NCI-H774 (cell line): ENCODE results near the gene ITGB5.
"Not testable (repeated sequence)": the region's sequence is repeated elsewhere in the genome, so short reads cannot be mapped to it uniquely, and the experiment has no call there.

ENCODE experiments used
- DNase-seq: peaks from one replicate; lab custom pipeline; 2025; lab: John Stamatoyannopoulos, UW

The ITGB5 gene

GRCh38 chr3:124770336-124771082, 116.7 kb downstream of the ITGB5 start:
- DNase-seq, result no peak

DNA sequence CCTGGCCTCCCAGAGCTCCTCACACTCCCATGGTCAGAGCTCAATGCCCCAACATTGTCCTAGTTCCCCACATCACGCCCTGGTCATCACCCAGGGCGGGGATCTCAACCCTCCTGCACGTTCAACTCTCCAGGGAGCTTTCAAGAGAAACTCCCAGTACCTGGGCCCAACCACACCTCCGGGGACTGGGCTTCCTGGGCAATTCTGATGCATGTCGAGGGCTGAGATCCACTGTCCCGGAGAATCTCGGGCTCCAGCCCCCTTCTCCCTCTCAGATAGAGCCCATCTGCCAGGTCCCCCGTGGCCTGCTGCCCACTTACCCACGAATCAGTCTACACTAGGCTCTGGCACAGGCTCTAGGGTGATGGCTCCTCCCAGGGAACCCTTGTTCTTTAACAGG, 117.7 kb downstream of the ITGB5 start:
- DNase-seq, result no peak

DNA sequence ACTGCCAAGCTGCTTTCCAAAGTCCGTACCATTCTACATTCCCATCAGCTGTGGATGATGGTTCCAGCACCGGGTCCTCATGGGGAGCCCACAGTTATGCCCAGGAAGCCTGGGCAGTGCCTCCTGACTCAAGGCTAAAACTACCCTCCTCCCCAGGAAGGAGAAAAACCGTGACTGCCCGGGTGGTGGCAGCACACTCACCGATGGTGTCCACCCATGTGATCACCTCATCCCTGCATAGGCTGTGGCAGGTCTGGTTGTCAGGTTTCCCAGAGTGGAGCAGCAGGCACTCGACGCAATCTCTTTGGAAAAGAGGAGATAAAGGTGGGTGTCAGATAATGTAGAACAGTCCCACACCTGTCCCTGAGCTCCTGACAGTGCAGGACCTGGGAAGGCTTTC, 118.4 kb downstream of the ITGB5 start:
- no peak for DNase-seq

DNA sequence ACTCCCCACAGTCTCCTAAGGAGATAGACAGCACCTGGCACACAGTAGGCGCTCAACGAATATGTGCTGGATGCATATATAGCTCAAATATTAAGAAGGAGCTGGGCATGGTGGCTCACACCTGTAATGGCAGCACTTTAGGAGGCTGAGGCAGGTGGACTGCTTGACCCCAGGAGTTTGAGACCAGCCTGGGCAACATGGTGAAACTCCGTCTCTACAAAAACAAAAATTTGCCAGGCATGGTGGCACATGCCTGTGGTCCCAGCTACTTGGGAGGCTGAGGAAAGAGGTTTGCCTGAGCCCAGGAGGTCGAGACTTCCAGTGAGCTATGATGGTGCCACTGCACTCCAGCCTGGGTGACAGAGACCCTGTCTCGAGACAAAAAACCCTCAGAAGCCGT, 119.5 kb downstream of the ITGB5 start:
- no peak for DNase-seq

DNA sequence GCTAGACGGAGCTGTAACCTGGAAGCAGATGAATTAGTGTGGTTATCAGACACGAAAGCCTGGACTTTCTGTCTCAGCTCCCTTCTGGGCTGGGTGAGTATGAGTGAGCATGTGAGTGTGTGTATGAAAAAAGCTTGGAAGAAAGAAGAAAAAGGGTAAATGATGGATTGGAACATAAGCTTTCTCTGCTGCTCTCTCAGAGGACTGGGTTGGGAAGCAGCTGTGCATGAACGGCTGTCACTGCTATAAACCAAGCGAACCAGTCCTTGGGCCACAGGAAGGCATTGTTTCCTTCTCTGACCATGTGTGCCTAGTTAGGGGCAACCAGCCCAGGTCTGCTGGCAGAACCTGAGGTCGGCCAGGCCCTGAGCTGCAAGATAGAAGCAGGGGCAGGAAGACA, 119.9 kb downstream of the ITGB5 start:
- DNase-seq, result no peak

- DNase-seq, result no peak
These were observed 120.8 kb downstream of the ITGB5 start for GRCh38 chr3:124766113-124767095.

GRCh38 chr3:124765197-124765840, 121.8 kb downstream of the ITGB5 start:
- DNase-seq, result no peak

DNA sequence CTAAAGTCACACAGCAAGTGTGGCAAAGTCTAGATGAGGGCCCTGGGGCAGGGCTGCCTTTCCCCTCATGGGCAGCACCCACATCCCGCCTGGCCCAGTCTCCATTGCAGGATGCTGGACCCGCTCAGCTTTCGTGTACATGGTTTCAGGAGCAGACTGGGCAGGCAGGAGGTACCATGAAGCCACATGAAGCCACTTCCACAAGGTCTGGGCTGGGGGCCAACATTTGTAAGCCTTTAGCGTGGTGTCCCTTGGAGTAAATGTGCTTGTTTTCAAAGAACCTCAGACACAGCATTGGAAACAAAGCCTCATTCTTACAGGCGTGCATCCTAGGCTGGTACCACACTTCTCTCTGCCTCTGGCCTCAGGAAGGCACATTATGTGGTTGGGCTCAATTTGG, 122.4 kb downstream of the ITGB5 start:
- no peak for DNase-seq

GRCh38 chr3:124763644-124764358, 123.4 kb downstream of the ITGB5 start:
- DNase-seq, result no peak

DNA sequence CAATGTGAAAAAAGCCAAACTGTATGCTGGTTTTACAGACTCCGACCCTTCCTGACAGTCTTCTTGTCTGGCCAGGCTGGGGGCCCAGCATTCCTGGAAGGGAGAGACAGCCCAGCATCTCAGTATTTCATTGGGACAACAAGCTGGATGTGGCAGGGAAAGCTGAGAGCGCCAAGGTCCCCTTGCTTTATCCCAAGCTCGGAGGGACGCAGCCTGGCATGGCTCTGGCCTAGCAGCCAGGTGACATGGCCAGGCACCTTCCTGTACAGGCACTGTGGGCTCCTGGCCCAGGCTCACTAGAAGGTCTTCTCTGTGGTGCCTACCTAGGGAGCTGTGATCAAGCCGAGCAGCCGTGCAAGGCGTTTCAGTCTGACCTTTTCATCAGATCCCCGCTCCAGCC, 124.0 kb downstream of the ITGB5 start:
- no peak for DNase-seq

DNA sequence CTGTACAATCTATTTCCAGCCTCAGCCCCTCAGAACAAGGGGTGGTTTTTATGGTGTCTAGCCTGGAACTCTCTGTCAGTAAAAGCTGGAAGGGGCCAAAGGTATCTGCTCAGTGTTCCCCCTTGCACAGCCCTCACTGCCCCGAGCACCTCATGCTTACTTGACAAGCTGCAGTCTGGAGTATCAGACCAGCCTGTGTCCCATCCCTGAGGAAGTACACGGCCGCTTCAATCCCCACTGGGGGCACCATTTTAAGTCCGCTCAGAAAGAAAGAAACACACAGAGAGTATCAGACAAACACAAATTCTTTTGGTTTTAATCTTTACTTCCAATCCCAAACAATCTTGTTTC, 124.5 kb downstream of the ITGB5 start:
- DNase-seq, result no peak

DNA sequence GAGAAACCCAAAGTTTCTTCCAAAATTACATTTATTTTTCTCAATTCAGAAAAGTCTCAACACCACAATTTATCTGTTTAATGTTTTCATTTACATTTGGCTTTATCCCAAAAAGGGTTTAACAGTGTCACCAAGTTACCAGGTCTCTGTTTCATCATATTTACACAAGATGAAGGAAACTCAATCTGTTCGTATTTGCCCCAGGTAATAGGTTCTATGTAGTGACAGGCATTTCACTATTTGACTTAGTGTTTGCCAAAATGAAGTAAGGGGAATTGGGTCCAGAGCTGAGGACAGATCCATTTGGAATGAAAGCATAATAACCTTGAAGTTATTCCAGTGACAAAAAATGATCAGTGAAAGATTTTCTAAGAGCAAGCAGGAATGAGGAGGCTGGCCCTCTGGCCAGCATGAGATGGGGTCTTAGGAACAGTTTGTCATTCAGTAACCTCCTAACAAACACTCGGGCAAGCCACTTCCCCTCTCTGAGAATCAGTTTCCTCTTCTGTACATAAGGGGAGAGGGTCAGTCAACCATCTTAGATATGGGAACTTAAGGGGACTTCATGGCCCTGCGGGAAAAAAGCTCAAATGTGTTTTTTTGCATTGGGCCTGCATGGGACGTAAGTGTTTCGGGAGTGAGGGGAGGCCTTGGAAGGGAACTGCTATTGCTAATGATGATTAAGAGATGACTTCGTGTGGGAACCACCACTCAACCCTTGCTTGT, 125.1 kb downstream of the ITGB5 start:
- no peak for DNase-seq

DNA sequence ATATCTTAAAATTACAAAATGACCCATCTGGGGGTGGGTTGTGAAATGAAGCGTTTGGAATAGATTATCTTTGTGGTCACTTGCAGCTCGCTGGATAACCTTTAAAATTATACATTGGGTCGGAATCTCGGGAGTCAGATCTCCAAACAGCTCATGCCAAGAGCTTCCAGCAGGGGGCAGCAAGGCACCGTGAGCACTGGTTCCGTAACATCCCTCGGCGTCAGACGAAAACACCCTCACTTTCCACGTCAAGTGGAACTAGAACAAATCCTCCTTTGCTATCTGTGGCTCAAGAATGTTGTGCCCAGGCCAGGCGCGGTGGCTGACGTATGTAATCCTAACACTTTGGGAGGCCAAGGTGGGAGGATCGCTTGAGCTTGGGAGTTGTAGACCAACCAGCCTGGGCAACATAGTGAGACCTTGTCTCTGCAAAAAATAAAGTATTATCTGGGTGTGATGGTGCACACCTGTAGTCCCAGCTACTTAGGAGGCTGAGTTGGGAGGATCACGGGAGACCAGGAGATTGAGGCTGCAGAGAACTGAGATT, 125.8 kb downstream of the ITGB5 start:
- DNase-seq, result no peak

- no peak for DNase-seq
These were observed 126.6 kb downstream of the ITGB5 start for GRCh38 chr3:124760601-124761000.

DNA sequence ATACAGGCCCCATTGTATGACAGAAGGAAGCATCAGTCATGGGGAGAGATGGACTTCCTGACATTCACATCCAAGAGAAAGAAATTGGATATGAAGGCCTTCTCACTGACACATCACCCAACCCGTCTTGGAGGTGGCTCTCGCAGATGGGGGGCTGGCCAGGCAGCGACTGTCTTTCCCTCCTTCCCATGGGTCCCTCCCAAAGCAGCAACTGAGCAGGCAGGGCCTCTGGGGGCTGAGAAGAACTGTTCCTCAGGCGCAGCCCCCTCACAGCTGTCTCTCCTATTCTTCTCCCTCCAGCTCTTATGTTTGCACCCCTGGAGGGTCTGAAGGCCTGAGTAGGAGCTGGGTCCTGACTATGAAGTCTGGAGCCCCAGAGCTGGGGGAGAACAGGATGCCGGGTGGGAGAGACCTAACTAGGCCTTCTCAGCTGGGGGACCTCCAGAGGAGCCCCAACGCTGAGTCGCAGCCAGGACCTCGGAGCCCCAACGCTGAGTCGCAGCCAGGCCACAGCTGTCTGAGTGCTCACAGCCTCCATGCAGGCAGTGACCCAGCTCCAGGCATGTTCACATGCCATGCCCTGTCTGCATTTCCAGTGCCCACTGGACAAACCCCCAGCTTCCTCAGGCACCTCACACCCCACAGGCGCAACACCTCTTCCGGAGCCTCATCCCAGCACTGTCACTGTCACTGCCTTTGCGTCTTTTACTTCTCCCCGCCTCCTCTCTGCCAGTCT, 127.3 kb downstream of the ITGB5 start:
- DNase-seq, result no peak

GRCh38 chr3:124758851-124759635, 128.1 kb downstream of the ITGB5 start:
- DNase-seq, result no peak

GRCh38 chr3:124757926-124758325, 129.2 kb downstream of the ITGB5 start:
- not testable (repeated sequence) for DNase-seq

- no peak for DNase-seq
These were observed 135.1 kb downstream of the ITGB5 start for GRCh38 chr3:124752051-124752450.

- DNase-seq, result no peak
These were observed 135.7 kb downstream of the ITGB5 start for GRCh38 chr3:124751501-124751900.

DNA sequence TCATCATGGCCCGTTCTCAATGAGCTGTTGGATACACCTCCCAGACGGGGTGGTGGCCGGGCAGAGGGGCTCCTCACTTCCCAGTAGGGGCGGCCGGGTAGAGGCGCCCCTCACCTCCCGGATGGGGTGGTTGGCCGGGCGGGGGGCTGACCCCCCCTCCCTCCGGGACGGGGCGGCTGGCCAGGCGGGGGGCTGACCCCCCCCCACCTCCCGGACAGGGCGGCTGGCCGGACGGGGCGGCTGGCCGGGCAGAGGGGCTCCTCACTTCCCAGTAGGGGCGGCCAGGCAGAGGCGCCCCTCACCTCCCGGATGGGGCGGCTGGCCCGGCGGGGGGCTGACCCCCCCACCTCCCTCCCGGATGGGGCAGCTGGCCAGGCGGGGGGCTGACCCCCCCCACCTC, 137.3 kb downstream of the ITGB5 start:
- DNase-seq, result not testable (repeated sequence)
